GM12878 (cell line): Measurements from ENCODE around the gene NXPE4. TPM values are rescaled to one million over a fixed set of nuclear protein-coding genes. Genes with fewer than 3 reads are reported as not detected.

Experiments used
- ATAC-seq: fragments of 200-7000 bp; cut with Tn5 transposase; 3 replicates; pipeline ENCODE4 v1.9.1; 2020; ENCODE audit warnings: mild to moderate bottlenecking, moderate library complexity
- BruUV-seq: library from RNA; stranded (reverse); fragments of 400-500 nt; replicated peaks from 2 replicates; lab custom pipeline; 2021; lab: Mats Ljungman, UMichigan
- CTCF ChIA-PET: fragments of 300-600 bp; sonication (Branson Sonifier 250); formaldehyde crosslinking; extraction: SDS; loops from one replicate; lab custom pipeline; 2021; ENCODE audit warnings: inconsistent platforms; lab: Yijun Ruan, JAX
- POLR2A ChIA-PET: fragments of 350-600 bp; formaldehyde crosslinking; extraction: SDS; loops from one replicate; lab custom pipeline; 2021; ENCODE audit warnings: inconsistent platforms; lab: Charles Lee
- RAD21 ChIA-PET: fragments of 300-600 bp; sonication (Branson Sonifier 250); formaldehyde crosslinking; loops from one replicate; lab custom pipeline; 2023; ENCODE audit warnings: antibody characterized with exemption; ENCODE audit not compliant: unreplicated experiment; lab: Charles Lee
- SMC1A ChIA-PET: fragments of 300-600 bp; sonication (Branson Sonifier 250); formaldehyde crosslinking; loops from one replicate; lab custom pipeline; 2023; ENCODE audit not compliant: unreplicated experiment, uncharacterized antibody; lab: Charles Lee
- DNase-seq: peaks from one replicate; pipeline ENCODE4 v3.0.0-alpha.2; 2011; ENCODE audit warnings: low read depth, low spot score
- FAIRE-seq: peaks from 3 replicates; lab custom pipeline; 2011; peaks lifted over from hg19 to GRCh38; lab: Jason Lieb, UNC
- H2AFZ ChIP-seq: 2 replicates; pipeline ENCODE4 v1.6.0; 2011; ENCODE audit warnings: low read depth, low read length, control low read depth; ENCODE audit not compliant: control insufficient read depth
- H3K27ac ChIP-seq: 2 replicates; pipeline ENCODE4 v1.5.1; 2011; ENCODE audit warnings: control low read depth; ENCODE audit not compliant: control insufficient read depth, insufficient read depth
- H3K27me3 ChIP-seq, 2 experiments: replicated peaks in 1 of 2; 2 replicates each; pipeline versions ENCODE4 v1.6.0 to v1.6.1; 2011; ENCODE audit warnings: low read length in 1 of 2; ENCODE audit not compliant: control insufficient read depth in 2 of 2, insufficient read depth in 2 of 2
- H3K36me3 ChIP-seq, 2 experiments: 2 replicates each; pipeline ENCODE4 v1.5.1; 2011; ENCODE audit warnings: low read length in 1 of 2; ENCODE audit not compliant: control insufficient read depth in 2 of 2, insufficient read depth in 2 of 2
- H3K4me1 ChIP-seq: 2 replicates; pipeline ENCODE4 v1.6.1; 2011; ENCODE audit warnings: mild to moderate bottlenecking, low read length, moderate library complexity, mixed read lengths; ENCODE audit not compliant: control insufficient read depth, insufficient read depth
- H3K4me2 ChIP-seq: 2 replicates; pipeline ENCODE4 v1.6.0; 2011; ENCODE audit warnings: control low read depth; ENCODE audit not compliant: control insufficient read depth, insufficient read depth
- H3K4me3 ChIP-seq: fragments of 200-600 bp; sonication (generic); 2 replicates; pipeline ENCODE4 v1.5.1; 2016
- H3K79me2 ChIP-seq: 2 replicates; pipeline ENCODE4 v1.6.0; 2011; ENCODE audit warnings: low read length; ENCODE audit not compliant: control insufficient read depth, insufficient read depth
- H3K9ac ChIP-seq: 2 replicates; pipeline ENCODE4 v1.8.0; 2011; ENCODE audit warnings: low read length, control low read depth, mixed read lengths; ENCODE audit not compliant: control insufficient read depth, insufficient read depth
- H3K9me3 ChIP-seq: replicated peaks from 3 replicates; pipeline ENCODE4 v1.5.1; 2011; ENCODE audit warnings: mild to moderate bottlenecking, low read length; ENCODE audit not compliant: control insufficient read depth, insufficient read depth
- H4K20me1 ChIP-seq: 2 replicates; pipeline ENCODE4 v1.6.0; 2011; ENCODE audit not compliant: control insufficient read depth, insufficient read depth
- POLR2A ChIP-seq: IDR thresholded peaks from 2 replicates; pipeline ENCODE4 v1.6.1; 2011; ENCODE audit warnings: low read depth, mild to moderate bottlenecking, low read length
- RUNX3 ChIP-seq: IDR thresholded peaks from 2 replicates; pipeline ENCODE4 v1.6.1; 2012; ENCODE audit warnings: low read length, inconsistent platforms
- SIN3A ChIP-seq: IDR thresholded peaks from 2 replicates; pipeline ENCODE4 v1.6.1; 2012; ENCODE audit warnings: low read depth, low read length, improper control_type of control experiment
- SPI1 ChIP-seq: IDR thresholded peaks from 2 replicates; pipeline ENCODE4 v1.6.1; 2011; ENCODE audit warnings: low read depth, mild to moderate bottlenecking, low read length, moderate library complexity, borderline replicate concordance; ENCODE audit not compliant: insufficient read depth
- TBL1XR1 ChIP-seq: IDR thresholded peaks from 2 replicates; pipeline ENCODE4 v1.6.1; 2012; ENCODE audit warnings: low read depth, low read length, improper control_type of control experiment
- WGBS: methylation state at CpG from one replicate; pipeline ENCODE4 v1.1.6; 2016; ENCODE audit warnings: low lambda C conversion rate; ENCODE audit not compliant: insufficient replicate concordance, insufficient coverage; ENCODE audit errors: missing lambda C conversion rate; 5-methylcytosine and 5-hydroxymethylcytosine counted together
- in situ Hi-C: fragments of 300-500 bp; cut with MboI; formaldehyde crosslinking; loops from 9 replicates; pipeline ENCODE4 v1.14.3; 2018; ENCODE audit warnings: mixed read lengths
- intact Hi-C: fragments of 100-400 bp; cut with micrococcal nuclease; formaldehyde crosslinking; loops from one replicate; pipeline ENCODE4 v1.14.2; 2022; ENCODE audit not compliant: unreplicated experiment
- polyA plus RNA-seq, 11 experiments: library from polyadenylated mRNA; depleted of rRNA in 4 of 11; unstranded in 6 of 11; stranded (reverse) in 5 of 11; fragments of >200 nt; fragmentation: Nextera tagmentation in 4 of 11; fragmentation: Illumina TruSeq in 1 of 11; extraction: Ambion mirVana in 4 of 11; extraction: Trizol in 1 of 11; gene quantifications; 1 replicate in 1 of 11; 2 replicates in 10 of 11; pipeline versions ENCODE4 v1.2.1 to v1.2.3, GENCODE V29; 2011 to 2016; ENCODE audit warnings: inconsistent platforms in 2 of 11, missing spikeins in 2 of 11, low read depth in 1 of 11
- total RNA-seq, 4 experiments: library from RNA; depleted of rRNA in 3 of 4; stranded (reverse); fragments of >200 nt in 3 of 4; fragmentation: Illumina TruSeq in 1 of 4; extraction: Trizol in 1 of 4; gene quantifications; 2 replicates each; pipeline versions ENCODE4 v1.2.1 to v1.2.3, GENCODE V29; 2013 to 2021
- TF ChIP-seq, protein P1 (sequence below): fragments of 450-650 bp; IDR thresholded peaks from 2 replicates; pipeline ENCODE4 v1.6.1; 2016; ENCODE audit warnings: mild to moderate bottlenecking
- TF ChIP-seq, protein P2 (sequence below): fragments of 450-650 bp; IDR thresholded peaks from 2 replicates; pipeline ENCODE4 v1.6.1; 2018; ENCODE audit warnings: borderline replicate concordance, mild to moderate bottlenecking; ENCODE audit not compliant: partially characterized antibody
- TF ChIP-seq, protein P3 (sequence below): fragments of 450-650 bp; IDR thresholded peaks from 2 replicates; pipeline ENCODE4 v1.6.1; 2018; ENCODE audit warnings: mild to moderate bottlenecking, low read depth, moderate library complexity; ENCODE audit not compliant: partially characterized antibody
- TF ChIP-seq, protein P4 (sequence below): IDR thresholded peaks from 2 replicates; pipeline ENCODE4 v1.6.1; 2012; ENCODE audit warnings: low read length, inconsistent platforms

Gene NXPE4
- total and polyA plus RNA-seq, 10 of the 15 experiments (the other 5 are each of a cell fraction or from before 2014, with no cell fraction given), result not detected

DNA sequence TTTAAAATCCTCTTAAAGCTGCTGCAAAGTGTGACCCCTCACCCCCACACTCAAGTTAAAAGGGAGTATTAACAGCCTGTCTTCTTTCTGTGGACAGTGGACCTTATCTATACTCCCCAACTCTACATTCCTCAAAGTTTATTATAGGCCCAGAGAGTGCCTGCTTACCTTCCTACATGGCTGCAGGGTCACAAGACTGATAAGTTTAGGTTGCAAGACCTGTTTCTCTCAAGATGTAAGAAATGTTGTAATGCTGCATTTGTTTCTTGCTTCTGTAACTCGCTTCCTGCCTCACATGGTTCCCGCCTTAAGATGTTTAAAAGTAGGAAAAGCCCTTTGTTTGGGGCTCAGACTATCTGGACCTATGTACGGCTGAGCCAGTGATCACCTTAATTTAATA is 25.8 kb downstream of the NXPE4 start:
- no peak for FAIRE-seq
- Histone ChIP-seq H3K9ac (no peak overlapping the region), H3K4me1 (no peaks in the 10 kb centered on the region), H3K27ac (no peak overlapping the region), H4K20me1 (peaks cover 2% of the 10 kb centered on the region; the same call in 1 of the 2 replicates), H3K4me2 (no peak overlapping the region), H2AFZ (no peak overlapping the region)
- in situ Hi-C loops, result no loop called here
- no peak for ATAC-seq
- no peak for TF ChIP-seq SPI1
- TF ChIP-seq SIN3A, result no peak
- TF ChIP-seq, protein P1, sequence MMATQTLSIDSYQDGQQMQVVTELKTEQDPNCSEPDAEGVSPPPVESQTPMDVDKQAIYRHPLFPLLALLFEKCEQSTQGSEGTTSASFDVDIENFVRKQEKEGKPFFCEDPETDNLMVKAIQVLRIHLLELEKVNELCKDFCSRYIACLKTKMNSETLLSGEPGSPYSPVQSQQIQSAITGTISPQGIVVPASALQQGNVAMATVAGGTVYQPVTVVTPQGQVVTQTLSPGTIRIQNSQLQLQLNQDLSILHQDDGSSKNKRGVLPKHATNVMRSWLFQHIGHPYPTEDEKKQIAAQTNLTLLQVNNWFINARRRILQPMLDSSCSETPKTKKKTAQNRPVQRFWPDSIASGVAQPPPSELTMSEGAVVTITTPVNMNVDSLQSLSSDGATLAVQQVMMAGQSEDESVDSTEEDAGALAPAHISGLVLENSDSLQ, result no peak
- TF ChIP-seq POLR2A, result no peak
- no peak for TF ChIP-seq RUNX3
- TF ChIP-seq, all 136 proteins: peak for 0
- intact Hi-C loops, result no loop called here
- Histone ChIP-seq H3K9me3 (peaks cover 2% of the 10 kb centered on the region; the same call in 2 of the 3 replicates), H3K79me2 (no peaks in the 10 kb centered on the region), H3K4me3 (no peak overlapping the region), H3K36me3 (no peaks in the 10 kb centered on the region), H3K27me3 (peaks cover 0 to 6% of the 10 kb centered on the region in 2 experiments; a peak in 3 of 4 replicates)
- WGBS, result 13% methylated on average over 3 of the region's 3 CpGs
- CTCF ChIA-PET, result no interaction called here
- SMC1A ChIA-PET, result interaction anchor here (1.0 kb wide), 1 partner anchor 9 kb away, joined by 4 read pairs; no protein-coding TSS in a partner anchor
- DNase-seq, result no peak
- POLR2A ChIA-PET, result no interaction called here
- BruUV-seq, result no TSS peak
- RAD21 ChIA-PET, result no interaction called here

DNA sequence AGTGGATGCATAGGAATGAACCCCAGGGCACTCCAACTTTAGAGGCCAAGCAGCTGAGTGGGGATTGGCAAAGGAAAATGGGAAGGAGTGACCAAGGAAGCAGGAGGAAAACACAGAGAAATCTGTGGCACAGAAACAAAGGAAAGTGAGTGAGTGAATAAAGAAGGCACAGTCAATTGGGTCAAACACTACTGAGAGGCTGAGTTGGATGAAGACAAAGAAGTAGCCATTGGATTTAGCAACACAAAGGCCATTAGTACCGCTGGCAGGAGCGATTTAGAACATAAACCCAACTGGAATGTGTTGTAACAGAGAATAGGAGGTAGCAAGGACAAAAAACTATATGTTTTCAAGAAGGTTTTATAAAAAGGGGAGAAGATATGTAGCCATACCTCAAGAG is 29.3 kb downstream of the NXPE4 start:
- peaks cover 2% of the 10 kb centered on the region; the same call in 1 of the 2 replicates for H4K20me1 ChIP-seq
- no peak overlapping the region for H2AFZ ChIP-seq
- no peak overlapping the region for H3K4me3 ChIP-seq
- H3K27me3 ChIP-seq, result peaks cover 0 to 3% of the 10 kb centered on the region in 2 experiments; a peak in 3 of 4 replicates
- in situ Hi-C loops, result no loop called here
- no peak overlapping the region for H3K9ac ChIP-seq
- no peak overlapping the region for H3K4me2 ChIP-seq
- RAD21 ChIA-PET, result no interaction called here
- H3K36me3 ChIP-seq, result no peaks in the 10 kb centered on the region
- 0% methylated on average over 2 of the region's 2 CpGs for WGBS
- H3K4me1 ChIP-seq, result no peaks in the 10 kb centered on the region
- H3K79me2 ChIP-seq, result no peaks in the 10 kb centered on the region
- POLR2A ChIA-PET, result no interaction called here
- H3K27ac ChIP-seq, result no peak overlapping the region
- intact Hi-C loops, result no loop called here
- CTCF ChIA-PET, result no interaction called here
- FAIRE-seq (no peak), ATAC-seq (no peak), DNase-seq (no peak)
- SMC1A ChIA-PET, result no interaction called here
- no peaks in the 10 kb centered on the region; the same call in 2 of the 3 replicates for H3K9me3 ChIP-seq
- no TSS peak for BruUV-seq
- TF ChIP-seq RUNX3, result no peak
- TF ChIP-seq, protein P2, sequence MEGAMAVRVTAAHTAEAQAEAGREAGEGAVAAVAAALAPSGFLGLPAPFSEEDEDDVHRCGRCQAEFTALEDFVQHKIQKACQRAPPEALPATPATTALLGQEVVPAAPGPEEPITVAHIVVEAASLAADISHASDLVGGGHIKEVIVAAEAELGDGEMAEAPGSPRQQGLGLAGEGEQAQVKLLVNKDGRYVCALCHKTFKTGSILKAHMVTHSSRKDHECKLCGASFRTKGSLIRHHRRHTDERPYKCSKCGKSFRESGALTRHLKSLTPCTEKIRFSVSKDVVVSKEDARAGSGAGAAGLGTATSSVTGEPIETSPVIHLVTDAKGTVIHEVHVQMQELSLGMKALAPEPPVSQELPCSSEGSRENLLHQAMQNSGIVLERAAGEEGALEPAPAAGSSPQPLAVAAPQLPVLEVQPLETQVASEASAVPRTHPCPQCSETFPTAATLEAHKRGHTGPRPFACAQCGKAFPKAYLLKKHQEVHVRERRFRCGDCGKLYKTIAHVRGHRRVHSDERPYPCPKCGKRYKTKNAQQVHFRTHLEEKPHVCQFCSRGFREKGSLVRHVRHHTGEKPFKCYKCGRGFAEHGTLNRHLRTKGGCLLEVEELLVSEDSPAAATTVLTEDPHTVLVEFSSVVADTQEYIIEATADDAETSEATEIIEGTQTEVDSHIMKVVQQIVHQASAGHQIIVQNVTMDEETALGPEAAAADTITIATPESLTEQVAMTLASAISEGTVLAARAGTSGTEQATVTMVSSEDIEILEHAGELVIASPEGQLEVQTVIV, result no peak
- TF ChIP-seq TBL1XR1, result no peak
- TF ChIP-seq, protein P3, sequence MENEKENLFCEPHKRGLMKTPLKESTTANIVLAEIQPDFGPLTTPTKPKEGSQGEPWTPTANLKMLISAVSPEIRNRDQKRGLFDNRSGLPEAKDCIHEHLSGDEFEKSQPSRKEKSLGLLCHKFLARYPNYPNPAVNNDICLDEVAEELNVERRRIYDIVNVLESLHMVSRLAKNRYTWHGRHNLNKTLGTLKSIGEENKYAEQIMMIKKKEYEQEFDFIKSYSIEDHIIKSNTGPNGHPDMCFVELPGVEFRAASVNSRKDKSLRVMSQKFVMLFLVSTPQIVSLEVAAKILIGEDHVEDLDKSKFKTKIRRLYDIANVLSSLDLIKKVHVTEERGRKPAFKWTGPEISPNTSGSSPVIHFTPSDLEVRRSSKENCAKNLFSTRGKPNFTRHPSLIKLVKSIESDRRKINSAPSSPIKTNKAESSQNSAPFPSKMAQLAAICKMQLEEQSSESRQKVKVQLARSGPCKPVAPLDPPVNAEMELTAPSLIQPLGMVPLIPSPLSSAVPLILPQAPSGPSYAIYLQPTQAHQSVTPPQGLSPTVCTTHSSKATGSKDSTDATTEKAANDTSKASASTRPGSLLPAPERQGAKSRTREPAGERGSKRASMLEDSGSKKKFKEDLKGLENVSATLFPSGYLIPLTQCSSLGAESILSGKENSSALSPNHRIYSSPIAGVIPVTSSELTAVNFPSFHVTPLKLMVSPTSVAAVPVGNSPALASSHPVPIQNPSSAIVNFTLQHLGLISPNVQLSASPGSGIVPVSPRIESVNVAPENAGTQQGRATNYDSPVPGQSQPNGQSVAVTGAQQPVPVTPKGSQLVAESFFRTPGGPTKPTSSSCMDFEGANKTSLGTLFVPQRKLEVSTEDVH, result no peak
- TF ChIP-seq, protein P4, sequence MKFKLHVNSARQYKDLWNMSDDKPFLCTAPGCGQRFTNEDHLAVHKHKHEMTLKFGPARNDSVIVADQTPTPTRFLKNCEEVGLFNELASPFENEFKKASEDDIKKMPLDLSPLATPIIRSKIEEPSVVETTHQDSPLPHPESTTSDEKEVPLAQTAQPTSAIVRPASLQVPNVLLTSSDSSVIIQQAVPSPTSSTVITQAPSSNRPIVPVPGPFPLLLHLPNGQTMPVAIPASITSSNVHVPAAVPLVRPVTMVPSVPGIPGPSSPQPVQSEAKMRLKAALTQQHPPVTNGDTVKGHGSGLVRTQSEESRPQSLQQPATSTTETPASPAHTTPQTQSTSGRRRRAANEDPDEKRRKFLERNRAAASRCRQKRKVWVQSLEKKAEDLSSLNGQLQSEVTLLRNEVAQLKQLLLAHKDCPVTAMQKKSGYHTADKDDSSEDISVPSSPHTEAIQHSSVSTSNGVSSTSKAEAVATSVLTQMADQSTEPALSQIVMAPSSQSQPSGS, result no peak
